ENCODE data around the gene BCAR1. TPM values are rescaled to one million over a fixed set of nuclear protein-coding genes. Genes with fewer than 3 reads are reported as not detected.
"Not testable (repeated sequence)": the region's sequence is repeated elsewhere in the genome, so short reads cannot be mapped to it uniquely, and the experiment has no call there.

The BCAR1 gene
- total RNA-seq, 2 experiments from 2014 or later = 0.04 TPM; not detected in 1

DNA sequence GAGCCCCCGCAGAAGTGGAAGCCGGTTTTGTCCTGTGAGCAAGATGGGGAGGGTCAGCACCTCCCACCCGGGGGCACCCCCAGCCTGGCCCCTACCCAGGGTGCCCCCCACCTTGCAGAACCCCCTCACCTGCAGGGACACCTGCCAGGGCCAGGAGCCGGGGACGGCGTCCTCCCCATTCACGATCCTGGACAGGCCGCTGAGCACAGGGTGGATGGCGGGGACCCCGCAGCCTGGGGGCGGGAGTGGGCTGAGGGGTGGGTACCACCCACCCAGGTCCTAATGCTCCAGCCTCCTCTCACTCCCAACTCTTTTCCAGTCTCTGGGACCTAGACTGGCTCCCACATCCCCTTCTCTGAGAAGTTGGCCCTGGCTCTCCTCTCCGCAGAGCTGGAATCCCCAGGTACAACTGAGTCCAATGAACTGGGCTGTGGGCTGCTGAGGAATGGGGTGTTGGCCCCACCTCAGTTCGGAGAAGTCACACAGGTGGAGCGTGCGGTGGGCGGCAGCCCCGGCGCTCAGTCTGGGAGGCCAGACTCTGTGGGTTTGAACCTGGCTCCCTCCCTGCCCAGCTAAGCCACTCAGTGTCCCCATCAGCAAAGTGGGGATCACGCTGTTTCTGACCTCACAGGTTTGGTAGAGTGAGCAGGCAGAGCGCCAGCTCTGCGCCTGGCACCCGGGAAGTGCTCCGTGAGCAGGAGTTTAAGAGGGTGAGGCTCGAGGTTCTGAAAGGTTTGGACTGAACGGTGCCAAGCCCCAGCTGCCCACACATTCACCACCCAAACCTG, 45.3 kb downstream of the BCAR1 start:
- DNase-seq; H3K4me1 Mint-ChIP-seq; POLR2A ChIA-PET; H3K27ac Mint-ChIP-seq; H3K36me3 Mint-ChIP-seq (ENCODE audit: low read depth); H3K4me3 Mint-ChIP-seq; H3K9me3 Mint-ChIP-seq; H3K27me3 Mint-ChIP-seq: not testable (repeated sequence)
- CTCF ChIA-PET = interaction anchor here (0.9 to 1.0 kb wide), 2 partner anchors 10 to 28 kb away, joined by 3 read pairs; no protein-coding TSS in a partner anchor

DNA sequence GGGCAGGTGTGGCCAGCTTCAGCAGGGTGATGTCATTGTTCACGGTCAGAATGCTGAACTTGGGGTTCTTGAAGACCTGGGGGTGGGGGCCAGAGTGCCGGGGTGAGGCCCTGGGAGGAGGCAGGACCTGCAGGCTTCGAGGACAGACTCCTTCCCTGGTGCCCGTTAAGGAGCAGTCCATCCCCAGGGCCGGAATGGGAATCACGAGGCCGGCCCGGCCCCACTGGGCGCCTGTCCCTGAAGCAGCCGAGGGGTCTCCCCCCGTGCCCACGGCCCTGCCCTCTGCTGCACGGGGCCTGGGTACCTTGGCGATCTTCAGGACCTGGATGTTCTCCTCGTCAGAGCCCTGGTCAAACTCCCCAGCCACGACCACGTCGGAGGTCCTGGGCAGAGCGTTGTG, 46.0 kb downstream of the BCAR1 start:
- CTCF ChIA-PET; H3K9me3 Mint-ChIP-seq; POLR2A ChIA-PET; H3K36me3 Mint-ChIP-seq (ENCODE audit: low read depth); H3K27me3 Mint-ChIP-seq; H3K27ac Mint-ChIP-seq; H3K4me3 Mint-ChIP-seq; DNase-seq; H3K4me1 Mint-ChIP-seq: not testable (repeated sequence)

DNA sequence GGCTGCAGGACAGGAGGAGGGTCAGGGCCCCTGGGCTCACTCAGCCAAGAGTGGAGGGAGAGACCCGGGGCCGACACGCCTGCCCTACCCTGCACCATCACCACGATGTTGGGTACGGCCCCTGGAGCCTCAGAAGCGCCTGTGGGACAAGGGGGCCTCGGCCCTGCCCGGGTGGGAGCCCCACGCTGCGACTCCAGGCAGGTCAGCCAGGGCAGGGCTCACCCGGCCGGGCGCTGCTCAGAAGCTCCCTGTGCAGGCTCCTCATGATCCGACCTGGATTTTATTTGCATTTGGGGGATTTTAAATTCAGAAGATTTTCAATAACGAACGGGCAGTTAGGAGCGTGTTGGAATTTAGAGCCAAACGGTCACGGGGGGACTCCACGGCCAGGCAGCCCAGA, 46.5 kb downstream of the BCAR1 start:
- H3K27ac Mint-ChIP-seq; H3K36me3 Mint-ChIP-seq (ENCODE audit: low read depth); H3K4me3 Mint-ChIP-seq; CTCF ChIA-PET; H3K9me3 Mint-ChIP-seq; H3K27me3 Mint-ChIP-seq; DNase-seq; POLR2A ChIA-PET: not testable (repeated sequence)
- peaks cover 12% of the 10 kb centered on the region for H3K4me1 Mint-ChIP-seq

DNA sequence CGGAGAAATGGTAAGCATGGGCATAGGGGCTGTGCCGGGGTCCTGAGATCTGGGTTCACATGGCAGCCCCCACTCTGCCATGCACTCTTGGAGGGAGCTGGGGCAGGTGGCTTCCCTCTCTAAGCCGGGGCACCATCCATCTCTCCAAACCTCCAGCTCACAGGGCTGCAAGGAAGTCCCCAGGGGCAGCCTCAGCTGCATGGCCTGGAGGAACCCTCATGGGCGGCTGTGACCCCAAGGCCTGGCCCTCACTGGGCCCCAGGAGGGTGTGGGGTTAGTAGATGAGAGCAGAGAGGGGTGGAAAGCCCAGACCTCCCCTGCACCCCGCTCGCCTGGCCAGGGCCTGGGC, 47.0 kb downstream of the BCAR1 start:
- POLR2A ChIA-PET = no interaction called here
- Mint-ChIP-seq H3K4me1 (peaks cover 14% of the 10 kb centered on the region), H3K36me3 (ENCODE audit: low read depth) (no peaks in the 10 kb centered on the region), H3K27ac (no peak overlapping the region), H3K27me3 (peaks cover 4% of the 10 kb centered on the region), H3K4me3 (no peak overlapping the region), H3K9me3 (no peaks in the 10 kb centered on the region)
- DNase-seq = no peak
- CTCF ChIA-PET = no interaction called here

DNA sequence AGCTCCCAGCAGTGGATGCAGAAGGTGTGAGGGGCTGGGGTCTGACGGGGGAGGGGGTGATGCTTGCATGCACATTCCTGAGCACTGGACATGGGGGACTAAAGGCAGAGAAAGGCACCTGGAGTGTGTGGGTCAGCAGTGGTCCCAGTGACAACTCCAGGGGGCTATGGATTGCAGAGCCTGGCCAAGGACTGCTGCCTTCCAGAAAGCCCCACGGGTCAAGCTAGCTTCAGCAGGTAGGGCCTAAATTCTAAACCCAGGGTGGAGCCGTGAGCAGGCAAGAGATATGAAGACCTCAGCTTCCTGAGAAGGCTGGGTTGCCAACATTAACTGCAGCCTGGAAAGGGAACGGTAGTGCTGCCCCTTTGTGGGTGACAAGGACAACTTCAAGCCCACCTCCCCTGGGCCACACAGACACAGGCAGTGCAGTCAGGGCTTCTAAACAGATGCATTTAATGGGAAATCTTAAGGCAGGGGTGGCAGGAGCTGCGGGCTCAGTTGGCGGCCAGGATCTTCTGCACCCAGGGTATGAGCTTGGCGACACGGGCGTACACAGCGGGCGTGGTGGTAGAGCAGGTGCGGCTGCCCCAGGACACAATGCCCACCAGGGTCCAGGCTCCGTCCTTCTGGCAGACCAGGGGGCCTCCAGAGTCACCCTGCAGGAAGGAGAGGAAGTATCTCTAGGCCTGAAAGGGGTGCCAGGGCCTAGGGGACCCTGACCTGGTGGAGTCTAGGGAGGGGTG, 47.6 kb downstream of the BCAR1 start:
- H3K27ac Mint-ChIP-seq = peak overlapping the region; percentile 43

DNA sequence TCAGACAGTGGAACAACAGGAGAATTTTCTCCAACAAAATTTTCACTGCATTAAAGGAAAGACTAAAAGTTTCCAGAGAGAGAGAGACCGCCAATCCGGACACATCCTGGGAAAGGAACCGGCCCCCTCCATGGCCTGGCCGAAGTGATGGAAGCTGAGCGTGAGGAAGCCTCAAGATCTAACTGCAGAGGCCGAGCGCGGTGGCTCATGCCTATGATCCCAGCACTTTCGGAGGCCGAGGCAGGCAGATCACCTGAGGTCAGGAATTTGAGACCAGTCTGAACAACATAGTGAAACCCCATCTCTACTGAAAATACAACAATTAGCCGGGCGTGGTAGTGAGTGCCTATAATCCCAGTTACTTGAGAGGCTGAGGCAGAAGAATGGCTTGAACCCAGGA, 48.3 kb downstream of the BCAR1 start:
- Mint-ChIP-seq H3K4me3 (no peak overlapping the region), H3K4me1 (peaks cover 15% of the 10 kb centered on the region), H3K27me3 (peaks cover 4% of the 10 kb centered on the region), H3K36me3 (ENCODE audit: low read depth) (no peaks in the 10 kb centered on the region), H3K27ac (no peak overlapping the region), H3K9me3 (no peaks in the 10 kb centered on the region)
- ChIA-PET POLR2A (no interaction called here), CTCF (no interaction called here)
- DNase-seq = no peak

More for the DNA sequence above, 47.6 kb downstream of the BCAR1 start:
- Mint-ChIP-seq H3K4me1 (peaks cover 15% of the 10 kb centered on the region), H3K9me3 (no peaks in the 10 kb centered on the region), H3K36me3 (ENCODE audit: low read depth) (no peaks in the 10 kb centered on the region), H3K27me3 (peaks cover 4% of the 10 kb centered on the region), H3K4me3 (no peak overlapping the region)
- ChIA-PET POLR2A (no interaction called here), CTCF (interaction anchor here (0.6 kb wide), 1 partner anchor 1086 kb away, joined by 3 read pairs; no protein-coding TSS in a partner anchor)
- no peak for DNase-seq

DNA sequence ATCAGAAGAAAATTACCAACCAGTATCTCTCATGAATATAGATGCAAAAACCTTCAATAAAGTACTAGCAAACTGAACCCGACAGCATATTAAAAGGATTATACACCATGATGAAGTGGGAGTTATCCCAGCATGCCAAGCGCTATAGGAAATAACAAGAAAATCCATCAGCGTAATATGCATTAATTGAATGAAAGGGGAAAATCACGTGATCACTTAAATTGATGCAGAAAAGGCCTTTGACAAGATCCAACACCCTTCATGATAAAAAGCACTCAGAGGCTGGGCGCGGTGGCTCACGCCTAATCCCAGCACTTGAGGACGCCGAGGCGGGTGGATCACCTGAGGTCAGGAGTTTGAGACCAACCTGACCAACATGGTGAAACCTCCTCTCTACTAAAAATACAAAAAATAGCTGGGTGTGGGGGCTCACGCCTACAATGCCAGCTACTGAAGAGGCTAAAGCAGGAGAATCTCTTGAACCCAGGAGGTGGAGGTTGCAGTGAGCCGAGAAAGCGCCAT, 49.3 kb downstream of the BCAR1 start:
- H3K4me1 Mint-ChIP-seq = peaks cover 15% of the 10 kb centered on the region
- ChIA-PET POLR2A (no interaction called here), CTCF (interaction anchor here (0.6 to 1.7 kb wide), 4 partner anchors 11 to 1326 kb away, joined by 3 to 5 read pairs (median 4); no protein-coding TSS in a partner anchor)
- H3K9me3 Mint-ChIP-seq = no peaks in the 10 kb centered on the region
- no peak overlapping the region for H3K27ac Mint-ChIP-seq
- no peak for DNase-seq
- no peaks in the 10 kb centered on the region for H3K36me3 Mint-ChIP-seq (ENCODE audit: low read depth)
- peaks cover 12% of the 10 kb centered on the region for H3K27me3 Mint-ChIP-seq
- no peak overlapping the region for H3K4me3 Mint-ChIP-seq

DNA sequence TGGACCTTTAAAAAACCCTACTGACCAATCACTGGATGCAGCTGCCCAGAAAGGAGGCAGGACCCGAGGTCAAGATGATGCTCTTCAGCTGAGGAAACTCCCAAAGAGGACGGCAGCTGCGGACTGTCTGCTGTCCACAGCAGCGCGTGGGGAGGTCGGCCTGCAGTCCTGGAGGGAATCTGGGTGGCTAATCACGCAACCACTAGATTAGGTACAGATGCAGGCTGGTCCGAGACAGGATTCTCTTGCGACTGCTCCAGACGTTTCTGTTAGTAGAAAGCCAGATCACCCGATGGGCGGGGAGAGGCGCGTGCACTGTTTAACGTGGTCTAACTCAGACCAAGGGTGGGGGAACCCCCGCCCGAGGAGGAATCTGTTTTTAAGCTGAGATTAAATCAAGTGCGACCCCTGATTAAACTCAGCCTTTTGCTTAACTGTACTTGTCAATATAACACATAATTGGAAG, 53.3 kb downstream of the BCAR1 start:
- Mint-ChIP-seq H3K9me3 (no peaks in the 10 kb centered on the region), H3K4me1 (peaks cover 15% of the 10 kb centered on the region), H3K36me3 (ENCODE audit: low read depth) (no peaks in the 10 kb centered on the region), H3K27ac (no peak overlapping the region), H3K4me3 (no peak overlapping the region), H3K27me3 (peaks cover 23% of the 10 kb centered on the region)
- no peak for DNase-seq
- CTCF ChIA-PET = interaction anchor here (0.6 to 1.7 kb wide), 6 partner anchors 35 to 337 kb away, joined by 3 to 8 read pairs (median 4); partner anchors contain the start of genes CFDP1 and CHST5
- POLR2A ChIA-PET = no interaction called here

DNA sequence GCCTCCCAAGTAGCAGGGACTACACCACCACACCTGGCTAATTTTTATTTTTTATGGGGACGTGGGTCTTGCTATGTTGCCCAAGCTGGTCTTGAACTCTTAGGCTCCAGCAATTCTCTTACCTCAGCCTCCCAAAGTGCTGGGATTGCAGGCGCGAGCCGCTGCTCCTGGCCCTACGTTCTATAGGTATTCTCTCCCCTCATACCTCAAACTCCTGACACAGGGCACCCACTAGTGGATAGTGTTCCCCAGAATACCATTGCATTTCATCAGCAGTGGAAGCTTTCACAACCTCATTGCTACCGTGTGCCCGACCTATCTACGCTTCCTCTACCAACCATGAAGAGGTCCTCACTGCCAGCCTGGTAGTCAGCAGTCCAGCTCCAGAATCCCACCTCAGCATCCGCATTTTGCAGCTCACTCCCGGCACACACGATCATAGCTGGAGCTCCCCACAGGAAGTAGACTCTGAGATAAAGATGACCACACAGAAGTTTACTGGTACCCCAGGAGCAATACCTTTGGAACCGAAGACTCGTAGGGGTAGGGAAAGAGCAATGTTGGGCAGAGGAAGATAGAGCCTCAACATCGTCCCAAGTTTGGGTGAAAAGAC, 53.8 kb downstream of the BCAR1 start:
- ChIA-PET CTCF (interaction anchor here (0.6 to 1.4 kb wide), 7 partner anchors 21 to 409 kb away, joined by 3 read pairs; partner anchors contain the start of gene CTRB1), POLR2A (no interaction called here)
- no peak for DNase-seq
- H3K4me1 Mint-ChIP-seq = peaks cover 15% of the 10 kb centered on the region
- no peak overlapping the region for H3K4me3 Mint-ChIP-seq
- no peaks in the 10 kb centered on the region for H3K9me3 Mint-ChIP-seq
- H3K27me3 Mint-ChIP-seq = peaks cover 23% of the 10 kb centered on the region
- H3K36me3 Mint-ChIP-seq (ENCODE audit: low read depth) = no peaks in the 10 kb centered on the region
- no peak overlapping the region for H3K27ac Mint-ChIP-seq

DNA sequence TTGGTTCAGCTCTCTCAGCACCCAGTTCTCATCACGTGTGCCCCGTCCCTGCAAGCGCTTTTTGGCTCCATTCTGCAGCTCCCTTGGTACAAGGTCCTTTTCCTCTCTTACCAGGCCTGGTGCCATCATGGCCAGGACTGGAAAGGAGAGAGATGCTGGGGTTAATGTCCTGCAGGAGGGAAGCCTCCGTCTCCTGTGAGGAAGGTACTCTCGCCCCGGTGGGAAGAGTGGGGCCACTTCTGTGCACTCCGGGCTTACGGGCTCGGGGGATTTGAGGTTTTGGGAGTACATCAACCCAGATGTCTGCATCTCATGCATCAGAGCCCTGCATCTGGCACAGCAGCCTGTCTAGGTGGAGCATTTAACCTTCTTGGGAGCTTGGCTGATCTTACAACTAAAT, 54.6 kb downstream of the BCAR1 start:
- DNase-seq = no peak
- Mint-ChIP-seq H3K27me3 (peaks cover 23% of the 10 kb centered on the region), H3K27ac (no peak overlapping the region), H3K4me3 (no peak overlapping the region), H3K36me3 (ENCODE audit: low read depth) (no peaks in the 10 kb centered on the region), H3K4me1 (peaks cover 15% of the 10 kb centered on the region), H3K9me3 (no peaks in the 10 kb centered on the region)
- ChIA-PET POLR2A (no interaction called here), CTCF (interaction anchor here (0.6 to 1.4 kb wide), 5 partner anchors 22 to 410 kb away, joined by 3 read pairs; partner anchors contain the start of gene CTRB1)

DNA sequence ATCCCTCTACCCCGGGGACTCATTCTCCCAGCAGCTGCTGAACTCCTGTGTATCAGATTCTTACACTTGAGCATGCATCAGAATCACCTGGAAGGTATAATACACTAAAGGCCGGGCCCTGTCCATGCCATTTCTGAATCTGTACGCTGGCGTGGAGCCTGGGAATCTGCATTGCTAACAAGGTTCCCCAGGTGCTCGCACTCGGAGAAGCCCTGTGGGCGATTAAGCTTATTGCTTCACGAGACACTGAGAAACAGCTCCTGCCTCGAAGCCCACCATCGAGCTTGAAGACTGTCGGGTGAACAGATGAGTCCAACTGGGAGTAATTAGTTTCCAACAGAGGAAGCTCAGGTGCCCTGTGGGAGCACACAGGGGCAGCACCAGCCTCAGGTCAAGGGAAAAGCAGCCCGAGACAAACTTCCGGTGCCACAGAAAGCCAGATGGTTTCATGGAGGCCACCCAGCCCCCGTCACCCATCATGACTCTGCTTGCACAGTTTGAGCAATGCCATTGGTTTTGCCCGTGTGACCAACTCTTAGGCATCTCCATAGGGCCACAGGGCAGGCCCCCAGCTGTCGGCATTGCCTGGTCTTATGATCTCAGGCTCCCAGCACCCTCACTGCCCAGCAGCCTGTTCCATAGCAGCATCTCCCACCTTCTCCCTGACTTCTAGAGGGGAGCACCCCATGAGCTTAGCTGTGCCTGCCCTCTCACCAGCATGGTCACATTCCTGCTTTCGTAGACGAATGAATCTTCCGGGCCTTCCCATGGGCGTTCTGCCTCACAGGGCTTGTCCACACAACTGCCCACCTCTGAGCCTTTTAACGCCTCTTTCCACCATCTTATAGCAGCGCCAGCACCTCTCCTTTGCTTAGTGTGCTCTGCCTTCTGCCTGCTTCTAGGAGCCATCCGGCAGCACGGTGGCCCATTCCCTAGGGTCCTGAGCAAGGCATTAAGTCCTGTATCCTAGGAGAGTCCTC, 55.3 kb downstream of the BCAR1 start:
- Mint-ChIP-seq H3K4me3 (no peak overlapping the region), H3K9me3 (no peaks in the 10 kb centered on the region), H3K27me3 (peaks cover 23% of the 10 kb centered on the region), H3K27ac (no peak overlapping the region), H3K4me1 (peaks cover 11% of the 10 kb centered on the region), H3K36me3 (ENCODE audit: low read depth) (no peaks in the 10 kb centered on the region)
- DNase-seq = no peak
- ChIA-PET CTCF (interaction anchor here (0.6 to 1.4 kb wide), 3 partner anchors 22 to 84 kb away, joined by 3 to 4 read pairs (median 3); partner anchors contain the start of gene CTRB1), POLR2A (no interaction called here)

All from activated CD4-positive, alpha-beta T cell treated with anti-CD3 and anti-CD28 coated beads, Interleukin-2, amount 10 ng/mL, durations not matched to agents 7 days and 5 days (primary cell).